CD4-positive, alpha-beta T cell (primary cell): ENCODE data around the gene MRPL54. TPM values are rescaled to one million over a fixed set of nuclear protein-coding genes. Genes with fewer than 3 reads are reported as not detected.

Experiments
- ATAC-seq: fragments of 200-7000 bp; cut with Tn5 transposase; one replicate; pipeline ENCODE4 v1.10.0; 2022; ENCODE audit warnings: mild to moderate bottlenecking; ENCODE audit not compliant: poor library complexity
- CTCF ChIA-PET: fragments of 350-600 bp; sonication (Branson Sonifier 250); formaldehyde crosslinking; loops from one replicate; lab custom pipeline; 2021; ENCODE audit warnings: antibody characterized with exemption, inconsistent platforms; lab: Charles Lee
- POLR2A ChIA-PET: fragments of 350-600 bp; sonication (Branson Sonifier 250); formaldehyde crosslinking; loops from one replicate; lab custom pipeline; 2021; ENCODE audit warnings: antibody characterized with exemption, inconsistent platforms; lab: Charles Lee
- DNase-seq, 14 experiments: peaks; one replicate each; pipeline ENCODE4 v3.0.0-alpha.2; 2013 to 2020; ENCODE audit warnings: mixed read lengths in 2 of 14
- H3K27ac ChIP-seq, 2 donors: one replicate each; pipeline versions ENCODE4 v1.5.1 to v1.7.0; 2013; ENCODE audit warnings: low read length in 2 of 2, low read depth in 1 of 2, mild to moderate bottlenecking in 1 of 2
- H3K27me3 ChIP-seq, 2 experiments: 1 replicate in 1 of 2; 2 replicates in 1 of 2; pipeline versions ENCODE4 v1.6.1 to v1.7.0; 2013; ENCODE audit warnings: low read length in 2 of 2, control low read depth in 1 of 2, mild to moderate bottlenecking in 1 of 2, moderate library complexity in 1 of 2; ENCODE audit not compliant: insufficient read depth in 2 of 2, control insufficient read depth in 1 of 2
- H3K36me3 ChIP-seq: one replicate; pipeline ENCODE4 v1.6.1; 2013; ENCODE audit warnings: low read length, control low read depth; ENCODE audit not compliant: insufficient read depth
- H3K4me1 ChIP-seq: one replicate; pipeline ENCODE4 v1.6.1; 2013; ENCODE audit warnings: low read length, control low read depth; ENCODE audit not compliant: insufficient read depth
- H3K4me3 ChIP-seq: one replicate; pipeline ENCODE4 v1.5.1; 2013; ENCODE audit warnings: mild to moderate bottlenecking, low read length, moderate library complexity
- H3K9me3 ChIP-seq, 2 experiments: 1 replicate in 1 of 2; 2 replicates in 1 of 2; pipeline versions ENCODE4 v1.6.1 to v1.7.0; 2013; ENCODE audit warnings: low read length in 2 of 2, mild to moderate bottlenecking in 2 of 2, control low read depth in 1 of 2, moderate library complexity in 1 of 2; ENCODE audit not compliant: control insufficient read depth in 1 of 2, insufficient read depth in 1 of 2
- H3K27ac Mint-ChIP-seq: one replicate; pipeline ENCODE4 v1.8.0; 2020; ENCODE audit warnings: mixed read lengths
- H3K27me3 Mint-ChIP-seq: one replicate; pipeline ENCODE4 v1.8.0; 2021; ENCODE audit warnings: mixed read lengths
- H3K36me3 Mint-ChIP-seq: one replicate; pipeline ENCODE4 v1.8.0; 2021; ENCODE audit warnings: low read depth, mixed read lengths
- H3K4me1 Mint-ChIP-seq: one replicate; pipeline ENCODE4 v1.8.0; 2021; ENCODE audit warnings: low read depth, mixed read lengths
- H3K4me3 Mint-ChIP-seq: one replicate; pipeline ENCODE4 v1.8.0; 2020; ENCODE audit warnings: mild to moderate bottlenecking, mixed read lengths
- H3K9me3 Mint-ChIP-seq: one replicate; pipeline ENCODE4 v1.8.0; 2020; ENCODE audit warnings: mixed read lengths
- intact Hi-C, 2 experiments: fragments of 100-400 bp; cut with DNase I in 1 of 2; cut with micrococcal nuclease in 1 of 2; formaldehyde crosslinking; loops; one replicate each; pipeline versions ENCODE4 v1.15.1 to v1.9.0; 2023 to 2025; cut with DNase I, micrococcal nuclease
- total RNA-seq, 174 experiments: library from RNA in 2 of 174; stranded (reverse) in 2 of 174; gene quantifications; one replicate each; pipeline ENCODE4 v1.2.3 and lab custom pipeline; 2021 to 2026
- TF ChIP-seq, protein P1 (sequence below): fragments of 200-600 bp; IDR thresholded peaks from one replicate; pipeline ENCODE4 v1.8.0; 2022; ENCODE audit warnings: antibody characterized with exemption, mild to moderate bottlenecking

Gene MRPL54
- total RNA-seq, 2 experiments from 2014 or later = 68.9 to 71.1 TPM

DNA sequence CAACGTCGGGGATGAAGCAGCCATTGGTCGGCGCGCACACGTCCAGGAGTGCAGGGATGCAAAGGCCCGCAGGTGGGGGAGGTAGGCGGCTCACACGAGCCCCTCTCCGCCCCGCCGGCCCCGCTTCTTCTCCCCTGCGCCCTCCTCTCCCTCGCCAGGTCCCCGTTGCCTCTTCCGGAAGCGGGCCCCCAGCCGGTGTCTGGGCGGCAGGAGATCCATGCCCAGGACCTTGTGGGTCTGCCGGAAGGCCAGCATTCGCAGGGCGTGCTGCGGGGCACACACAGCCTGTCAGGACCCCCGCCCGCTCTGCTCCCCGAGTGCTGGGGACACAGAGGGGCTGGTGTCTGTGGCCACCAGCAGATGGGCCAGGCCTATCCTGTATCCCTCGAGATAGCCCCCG, 43.4 kb downstream of the MRPL54 start:
- ChIA-PET CTCF (no interaction called here), POLR2A (no interaction called here)
- TF ChIP-seq, protein P1, sequence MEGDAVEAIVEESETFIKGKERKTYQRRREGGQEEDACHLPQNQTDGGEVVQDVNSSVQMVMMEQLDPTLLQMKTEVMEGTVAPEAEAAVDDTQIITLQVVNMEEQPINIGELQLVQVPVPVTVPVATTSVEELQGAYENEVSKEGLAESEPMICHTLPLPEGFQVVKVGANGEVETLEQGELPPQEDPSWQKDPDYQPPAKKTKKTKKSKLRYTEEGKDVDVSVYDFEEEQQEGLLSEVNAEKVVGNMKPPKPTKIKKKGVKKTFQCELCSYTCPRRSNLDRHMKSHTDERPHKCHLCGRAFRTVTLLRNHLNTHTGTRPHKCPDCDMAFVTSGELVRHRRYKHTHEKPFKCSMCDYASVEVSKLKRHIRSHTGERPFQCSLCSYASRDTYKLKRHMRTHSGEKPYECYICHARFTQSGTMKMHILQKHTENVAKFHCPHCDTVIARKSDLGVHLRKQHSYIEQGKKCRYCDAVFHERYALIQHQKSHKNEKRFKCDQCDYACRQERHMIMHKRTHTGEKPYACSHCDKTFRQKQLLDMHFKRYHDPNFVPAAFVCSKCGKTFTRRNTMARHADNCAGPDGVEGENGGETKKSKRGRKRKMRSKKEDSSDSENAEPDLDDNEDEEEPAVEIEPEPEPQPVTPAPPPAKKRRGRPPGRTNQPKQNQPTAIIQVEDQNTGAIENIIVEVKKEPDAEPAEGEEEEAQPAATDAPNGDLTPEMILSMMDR = no peak
- Mint-ChIP-seq H3K9me3 (no peaks in the 10 kb centered on the region), H3K27me3 (no peaks in the 10 kb centered on the region), H3K27ac (no peak overlapping the region), H3K4me1 (peaks cover 9% of the 10 kb centered on the region), H3K36me3 (no peaks in the 10 kb centered on the region), H3K4me3 (no peak overlapping the region)
- intact Hi-C loops = no loop called here
- H3K9me3 ChIP-seq = peaks cover 0 to 21% of the 10 kb centered on the region in 2 experiments
- H3K4me1 ChIP-seq = peaks cover 27% of the 10 kb centered on the region
- ATAC-seq (no peak), DNase-seq (no peak)
- H3K36me3 ChIP-seq = no peaks in the 10 kb centered on the region
- H3K27ac ChIP-seq = no peak overlapping the region
- no peaks in the 10 kb centered on the region for H3K27me3 ChIP-seq
- no peak overlapping the region for H3K4me3 ChIP-seq

DNA sequence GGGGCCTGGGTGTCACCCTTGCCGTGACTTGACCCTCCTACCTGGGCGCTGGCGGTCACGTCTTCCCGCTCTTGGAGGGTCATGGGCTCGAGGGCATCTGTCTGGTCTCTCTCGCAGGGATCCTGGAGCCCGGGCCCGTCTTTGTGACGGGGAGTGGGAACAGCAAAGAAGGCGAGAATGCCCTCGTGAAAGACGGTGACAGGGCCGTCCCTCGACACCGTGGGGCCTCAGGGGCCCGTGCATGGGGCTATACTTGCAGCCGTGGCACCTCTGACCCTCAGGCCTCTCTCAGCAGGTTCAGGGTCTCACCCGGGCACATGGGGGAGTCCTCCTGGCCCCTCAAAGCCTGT, 44.6 kb downstream of the MRPL54 start:
- ATAC-seq (no peak), DNase-seq (no peak)
- H3K27me3 ChIP-seq = no peaks in the 10 kb centered on the region
- POLR2A ChIA-PET = no interaction called here
- H3K27ac ChIP-seq = no peak overlapping the region
- TF ChIP-seq, protein P1 = no peak
- H3K36me3 ChIP-seq = no peaks in the 10 kb centered on the region
- H3K4me1 ChIP-seq = peaks cover 23% of the 10 kb centered on the region
- no peak overlapping the region for H3K4me3 ChIP-seq
- Mint-ChIP-seq H3K27me3 (no peaks in the 10 kb centered on the region), H3K4me3 (no peak overlapping the region), H3K36me3 (no peaks in the 10 kb centered on the region), H3K27ac (no peak overlapping the region), H3K4me1 (peaks cover 1% of the 10 kb centered on the region), H3K9me3 (no peaks in the 10 kb centered on the region)
- intact Hi-C loops = no loop called here
- H3K9me3 ChIP-seq = peaks cover 0 to 21% of the 10 kb centered on the region in 2 experiments
- CTCF ChIA-PET = no interaction called here

DNA sequence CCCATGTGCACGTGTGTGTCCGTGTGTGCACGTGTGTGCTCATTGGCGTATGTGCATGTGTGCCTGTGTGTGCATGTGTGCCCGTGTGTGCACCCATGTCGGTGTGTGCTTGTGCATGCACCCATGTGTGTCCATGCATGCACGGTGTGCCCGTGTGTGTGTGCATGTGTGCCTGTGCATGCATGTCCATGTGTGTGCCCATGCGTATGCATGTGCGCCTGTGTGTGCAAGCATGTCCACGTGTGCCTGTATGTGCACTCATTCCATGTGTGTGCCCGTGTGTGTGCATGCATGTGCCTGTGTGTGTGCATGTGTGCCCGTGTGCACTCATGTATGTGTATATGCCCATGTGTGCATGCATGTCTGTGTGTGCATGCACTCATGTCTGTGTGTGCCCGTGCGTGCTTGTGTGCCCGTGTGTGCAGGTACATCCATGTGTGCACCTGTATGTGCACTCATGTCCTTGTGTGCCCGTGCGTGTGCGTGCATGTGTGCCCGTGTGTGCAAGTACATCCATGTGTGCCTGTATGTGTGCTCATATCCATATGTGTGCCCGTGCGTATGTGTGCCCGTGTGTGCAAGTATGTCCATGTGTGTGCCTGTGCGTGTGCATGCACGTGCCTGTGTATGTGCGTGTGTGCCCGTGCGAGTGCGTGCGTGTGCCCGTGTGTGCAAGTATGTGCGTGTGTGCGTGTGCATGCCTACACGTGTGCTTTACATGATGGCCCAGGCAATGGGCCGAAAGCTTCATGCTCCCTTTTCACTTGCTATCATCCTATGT, 45.3 kb downstream of the MRPL54 start:
- ATAC-seq = no peak

More for the DNA sequence above, 45.3 kb downstream of the MRPL54 start:
- TF ChIP-seq, protein P1 = no peak
- CTCF ChIA-PET = no interaction called here
- intact Hi-C loops = no loop called here
- H3K36me3 ChIP-seq = no peaks in the 10 kb centered on the region
- no peak overlapping the region for H3K27ac Mint-ChIP-seq
- H3K27me3 Mint-ChIP-seq = no peaks in the 10 kb centered on the region
- no peak overlapping the region for H3K4me3 Mint-ChIP-seq
- H3K27ac ChIP-seq = no peak overlapping the region
- POLR2A ChIA-PET = no interaction called here
- H3K9me3 Mint-ChIP-seq = no peaks in the 10 kb centered on the region
- no peaks in the 10 kb centered on the region for H3K36me3 Mint-ChIP-seq
- H3K4me1 ChIP-seq = peaks cover 30% of the 10 kb centered on the region
- no peak overlapping the region for H3K4me3 ChIP-seq
- H3K27me3 ChIP-seq = no peaks in the 10 kb centered on the region
- DNase-seq = no peak
- H3K9me3 ChIP-seq = peaks cover 0 to 21% of the 10 kb centered on the region in 2 experiments
- peaks cover 8% of the 10 kb centered on the region for H3K4me1 Mint-ChIP-seq
